Body of pancreas (tissue), 4 donors: ENCODE results near the gene LIN52.

ENCODE experiments used
- CTCF ChIP-seq, 7 experiments: fragments of 450-650 bp in 4 of 7; fragments of 200-600 bp in 3 of 7; sonication (generic) in 3 of 7; IDR thresholded peaks; one replicate each; pipeline ENCODE4 v1.5.1; 2016 to 2019; ENCODE audit warnings: antibody characterized with exemption in 7 of 7
- POLR2A ChIP-seq, 3 donors: fragments of 450-650 bp; IDR thresholded peaks; one replicate each; pipeline ENCODE4 v1.6.1; 2016; ENCODE audit warnings: antibody characterized with exemption in 3 of 3, mild to moderate bottlenecking in 2 of 3

GRCh38 chr14:74245292-74245691 is 160.5 kb downstream of the LIN52 start:
- TF ChIP-seq CTCF (IDR thresholded peaks at IDR 0.05) (no peak), POLR2A (IDR thresholded peaks at IDR 0.05) (no peak)
